ENCODE data around the gene NCAPH2. TPM values are rescaled to one million over a fixed set of nuclear protein-coding genes. Genes with fewer than 3 reads are reported as not detected.

The NCAPH2 gene
- total RNA-seq, 3 donors from 2014 or later (not counting 1 experiment from before 2014, with no cell fraction given) = 94.5 to 106 (median 104) TPM

DNA sequence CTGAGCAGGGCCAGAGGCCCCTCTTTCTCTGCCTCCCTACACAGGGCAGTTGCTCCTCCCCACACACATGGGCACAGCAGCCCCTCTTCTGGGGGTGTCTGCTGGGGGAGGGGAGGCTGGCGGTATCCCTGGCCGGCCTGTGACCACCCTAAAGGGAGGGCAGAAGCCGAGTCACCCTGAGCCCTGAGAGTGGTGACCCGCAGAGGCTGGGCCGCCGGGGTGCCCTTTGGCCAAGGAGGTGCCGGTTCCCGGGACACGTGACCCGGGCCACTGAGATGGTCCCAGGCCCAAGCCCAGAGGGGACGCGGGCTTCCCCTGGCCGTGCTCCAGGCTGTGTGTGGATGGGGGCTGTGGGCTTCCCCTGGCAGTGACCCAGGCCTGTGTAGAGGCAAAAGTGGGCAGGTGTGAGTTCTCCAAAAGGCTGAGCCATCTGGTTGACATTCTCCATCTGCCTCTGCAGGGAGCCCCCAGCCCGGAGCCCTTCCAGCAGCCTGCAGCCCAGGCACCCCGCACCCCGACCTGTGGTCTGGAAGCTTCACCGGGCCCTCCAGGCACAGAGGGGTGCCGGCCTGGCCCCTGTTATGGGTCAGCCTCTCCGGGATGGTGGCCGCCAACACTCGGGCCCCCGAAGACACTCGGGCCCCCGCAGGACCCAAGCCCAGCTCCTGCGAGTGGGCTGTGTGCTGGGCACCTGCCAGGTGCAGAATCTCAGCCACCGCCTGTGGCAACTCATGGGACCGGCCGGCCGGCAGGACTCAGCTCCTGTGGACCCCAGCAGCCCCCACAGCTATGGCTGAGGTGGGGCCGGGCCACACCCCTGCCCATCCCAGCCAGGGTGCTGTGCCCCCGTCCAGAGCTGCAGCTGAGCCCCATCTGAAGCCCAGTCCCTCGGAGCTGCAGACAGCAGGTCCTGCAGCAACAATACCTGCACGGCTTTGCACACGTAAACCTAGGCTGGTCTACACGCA is 25.6 kb upstream of the NCAPH2 start:
- H3K4me3 Mint-ChIP-seq = peak overlapping the region; percentile 69
- peaks cover 14% of the 10 kb centered on the region for H3K27me3 ChIP-seq (ENCODE audit: control insufficient read depth, insufficient read depth, low read length)
- no peak overlapping the region for H3K27ac Mint-ChIP-seq
- no peaks in the 10 kb centered on the region for H3K9me3 ChIP-seq (ENCODE audit: control insufficient read depth, insufficient read depth, low read length)
- no peak overlapping the region for H3K27ac ChIP-seq (ENCODE audit: low read length)
- no peaks in the 10 kb centered on the region for H3K36me3 ChIP-seq (ENCODE audit: control insufficient read depth, insufficient read depth, low read length)
- ATAC-seq (no peak), DNase-seq (no peak)
- H3K4me1 ChIP-seq (ENCODE audit: control insufficient read depth, insufficient read depth, low read length) = peaks cover 17% of the 10 kb centered on the region
- peak overlapping the region; percentile 21 for H3K4me3 ChIP-seq (ENCODE audit: low read length)
- WGBS (ENCODE audit: insufficient coverage) = 83% methylated on average over 35 of the region's 35 CpGs
- H3K4me1 Mint-ChIP-seq = peaks cover 0 to under 1% of the 10 kb centered on the region in 2 donors
- peaks cover 12 to 16% of the 10 kb centered on the region in 2 donors for H3K27me3 Mint-ChIP-seq (ENCODE audit: low read depth in 2 of 2)
- TF ChIP-seq, protein P1, sequence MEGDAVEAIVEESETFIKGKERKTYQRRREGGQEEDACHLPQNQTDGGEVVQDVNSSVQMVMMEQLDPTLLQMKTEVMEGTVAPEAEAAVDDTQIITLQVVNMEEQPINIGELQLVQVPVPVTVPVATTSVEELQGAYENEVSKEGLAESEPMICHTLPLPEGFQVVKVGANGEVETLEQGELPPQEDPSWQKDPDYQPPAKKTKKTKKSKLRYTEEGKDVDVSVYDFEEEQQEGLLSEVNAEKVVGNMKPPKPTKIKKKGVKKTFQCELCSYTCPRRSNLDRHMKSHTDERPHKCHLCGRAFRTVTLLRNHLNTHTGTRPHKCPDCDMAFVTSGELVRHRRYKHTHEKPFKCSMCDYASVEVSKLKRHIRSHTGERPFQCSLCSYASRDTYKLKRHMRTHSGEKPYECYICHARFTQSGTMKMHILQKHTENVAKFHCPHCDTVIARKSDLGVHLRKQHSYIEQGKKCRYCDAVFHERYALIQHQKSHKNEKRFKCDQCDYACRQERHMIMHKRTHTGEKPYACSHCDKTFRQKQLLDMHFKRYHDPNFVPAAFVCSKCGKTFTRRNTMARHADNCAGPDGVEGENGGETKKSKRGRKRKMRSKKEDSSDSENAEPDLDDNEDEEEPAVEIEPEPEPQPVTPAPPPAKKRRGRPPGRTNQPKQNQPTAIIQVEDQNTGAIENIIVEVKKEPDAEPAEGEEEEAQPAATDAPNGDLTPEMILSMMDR (IDR thresholded peaks at IDR 0.05) = no peak
- H3K36me3 Mint-ChIP-seq = no peaks in the 10 kb centered on the region
- intact Hi-C loops (cut with micrococcal nuclease) = no loop called here
- H3K9me3 Mint-ChIP-seq = no peaks in the 10 kb centered on the region

DNA sequence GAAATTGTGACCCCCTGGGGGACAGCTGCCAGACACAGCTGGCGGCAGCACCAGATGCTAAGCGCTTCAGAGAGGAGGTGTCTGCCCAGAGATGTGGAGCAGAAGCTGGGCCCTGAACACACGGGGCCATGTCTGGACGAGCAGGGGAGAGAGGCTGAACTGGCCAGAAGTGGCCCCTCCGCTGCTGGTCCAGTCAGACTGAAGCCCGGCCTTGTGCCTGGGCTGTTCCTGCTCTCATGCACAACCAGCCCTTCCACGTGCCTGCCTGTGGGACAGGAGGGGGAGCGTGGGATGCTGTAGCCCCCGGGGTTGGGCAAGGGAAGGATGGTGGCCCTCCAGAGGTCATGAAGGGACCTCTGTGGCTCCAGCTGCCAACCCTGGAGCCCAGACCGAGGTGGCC is 24.9 kb upstream of the NCAPH2 start:
- no peak for ATAC-seq
- Histone ChIP-seq H3K27me3 (ENCODE audit: control insufficient read depth, insufficient read depth, low read length) (peaks cover 14% of the 10 kb centered on the region), H3K36me3 (ENCODE audit: control insufficient read depth, insufficient read depth, low read length) (no peaks in the 10 kb centered on the region), H3K27ac (ENCODE audit: low read length) (no peak overlapping the region), H3K4me3 (ENCODE audit: low read length) (no peak overlapping the region), H3K4me1 (ENCODE audit: control insufficient read depth, insufficient read depth, low read length) (peaks cover 17% of the 10 kb centered on the region), H3K9me3 (ENCODE audit: control insufficient read depth, insufficient read depth, low read length) (no peaks in the 10 kb centered on the region)
- Mint-ChIP-seq H3K27me3 (ENCODE audit: low read depth in 2 of 2) (peaks cover 12 to 16% of the 10 kb centered on the region in 2 donors), H3K36me3 (no peaks in the 10 kb centered on the region), H3K9me3 (no peaks in the 10 kb centered on the region), H3K4me1 (no peaks in the 10 kb centered on the region), H3K4me3 (no peak overlapping the region), H3K27ac (no peak overlapping the region)
- WGBS (ENCODE audit: insufficient coverage) = 92% methylated on average over 10 of the region's 10 CpGs
- TF ChIP-seq, protein P1 (IDR thresholded peaks at IDR 0.05) = no peak
- intact Hi-C loops (cut with micrococcal nuclease) = no loop called here
- DNase-seq = no peak

DNA sequence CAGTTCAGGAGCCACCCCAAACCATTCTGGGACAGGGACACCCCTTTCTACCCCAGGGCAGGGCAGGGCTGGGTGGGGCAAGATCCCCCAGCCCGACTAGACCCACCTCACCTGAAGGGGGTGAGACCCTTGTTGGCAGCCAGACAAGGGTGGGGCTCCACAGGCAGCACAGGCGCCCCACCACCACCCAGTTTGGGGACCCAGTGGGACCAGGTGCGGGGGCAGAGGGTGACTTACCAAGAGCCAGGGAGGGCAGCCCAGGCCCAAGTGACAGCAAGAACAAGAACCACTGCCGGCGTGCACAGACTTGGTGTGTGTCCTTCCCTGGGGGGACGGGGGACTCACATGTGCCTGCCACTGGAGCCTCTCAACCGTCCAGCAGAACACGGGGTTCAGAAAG is 24.5 kb upstream of the NCAPH2 start:
- no peak for DNase-seq
- Histone ChIP-seq H3K4me3 (ENCODE audit: low read length) (no peak overlapping the region), H3K9me3 (ENCODE audit: control insufficient read depth, insufficient read depth, low read length) (no peaks in the 10 kb centered on the region), H3K4me1 (ENCODE audit: control insufficient read depth, insufficient read depth, low read length) (peaks cover 17% of the 10 kb centered on the region), H3K36me3 (ENCODE audit: control insufficient read depth, insufficient read depth, low read length) (no peaks in the 10 kb centered on the region), H3K27me3 (ENCODE audit: control insufficient read depth, insufficient read depth, low read length) (peaks cover 14% of the 10 kb centered on the region), H3K27ac (ENCODE audit: low read length) (no peak overlapping the region)
- Mint-ChIP-seq H3K27ac (no peak overlapping the region), H3K9me3 (no peaks in the 10 kb centered on the region), H3K4me3 (no peak overlapping the region), H3K4me1 (no peaks in the 10 kb centered on the region), H3K27me3 (ENCODE audit: low read depth in 2 of 2) (peaks cover 12 to 16% of the 10 kb centered on the region in 2 donors), H3K36me3 (no peaks in the 10 kb centered on the region)
- no peak for ATAC-seq
- intact Hi-C loops (cut with micrococcal nuclease) = no loop called here
- TF ChIP-seq, protein P1 (IDR thresholded peaks at IDR 0.05) = no peak
- 94% methylated on average over 8 of the region's 8 CpGs for WGBS (ENCODE audit: insufficient coverage)
